HG02588 (cell line): ENCODE data around the gene GRID2.
"Not testable (repeated sequence)": the region's sequence is repeated elsewhere in the genome, so short reads cannot be mapped to it uniquely, and the experiment has no call there.

ENCODE experiments used
- ATAC-seq: cut with Tn5 transposase; IDR thresholded peaks from one replicate; pipeline ENCODE4 v1.9.1; 2021; ENCODE audit warnings: mild to moderate bottlenecking, moderate library complexity; ENCODE audit not compliant: unreplicated experiment

GRID2 gene

GRCh38 chr4:93289241-93289640 lies 985.5 kb downstream of the GRID2 start:
- no peak for ATAC-seq

GRCh38 chr4:93289831-93290230 lies 986.1 kb downstream of the GRID2 start:
- ATAC-seq: no peak

GRCh38 chr4:93299118-93299517 lies 995.4 kb downstream of the GRID2 start:
- ATAC-seq: no peak

- not testable (repeated sequence) for ATAC-seq
These were observed 997.2 kb downstream of the GRID2 start for GRCh38 chr4:93300780-93301555.

GRCh38 chr4:93302310-93302709 lies 998.5 kb downstream of the GRID2 start:
- ATAC-seq: no peak

- no peak for ATAC-seq
These were observed 999.7 kb downstream of the GRID2 start for GRCh38 chr4:93303440-93303839.

GRCh38 chr4:93312299-93312698 lies 1008.5 kb downstream of the GRID2 start:
- no peak for ATAC-seq

GRCh38 chr4:93313197-93313596 lies 1009.4 kb downstream of the GRID2 start:
- no peak for ATAC-seq

GRCh38 chr4:93317057-93317456 lies 1013.3 kb downstream of the GRID2 start:
- no peak for ATAC-seq

GRCh38 chr4:93317561-93317960 lies 1013.8 kb downstream of the GRID2 start:
- ATAC-seq: no peak

GRCh38 chr4:93319041-93319440 lies 1015.3 kb downstream of the GRID2 start:
- ATAC-seq: no peak

- ATAC-seq: no peak
These were observed 1016.6 kb downstream of the GRID2 start for GRCh38 chr4:93320356-93320755.

- no peak for ATAC-seq
These were observed 1023.6 kb downstream of the GRID2 start for GRCh38 chr4:93327346-93327745.

GRCh38 chr4:93334003-93334402 lies 1030.2 kb downstream of the GRID2 start:
- ATAC-seq: peak; percentile 88

GRCh38 chr4:93337196-93337595 lies 1033.4 kb downstream of the GRID2 start:
- ATAC-seq: no peak

- ATAC-seq: no peak
These were observed 1039.0 kb downstream of the GRID2 start for GRCh38 chr4:93342738-93343137.

- ATAC-seq: no peak
These were observed 1043.1 kb downstream of the GRID2 start for GRCh38 chr4:93346840-93347239.

- ATAC-seq: no peak
These were observed 1045.1 kb downstream of the GRID2 start for GRCh38 chr4:93348896-93349295.

GRCh38 chr4:93351846-93352245 lies 1048.1 kb downstream of the GRID2 start:
- no peak for ATAC-seq

GRCh38 chr4:93355411-93355810 lies 1051.6 kb downstream of the GRID2 start:
- ATAC-seq: no peak

- no peak for ATAC-seq
These were observed 1055.8 kb downstream of the GRID2 start for GRCh38 chr4:93359586-93359985.

- ATAC-seq: not testable (repeated sequence)
These were observed 1062.5 kb downstream of the GRID2 start for GRCh38 chr4:93366169-93366755.

- no peak for ATAC-seq
These were observed 1065.2 kb downstream of the GRID2 start for GRCh38 chr4:93368968-93369367.
